DND-41 (cell line): Measurements from ENCODE around the gene NR0B2.

Source experiments
- EZH2 ChIP-seq: IDR thresholded peaks from 3 replicates; pipeline ENCODE4 v1.6.1; 2012; ENCODE audit warnings: borderline replicate concordance, low read depth, mild to moderate bottlenecking, moderate library complexity, low read length, inconsistent platforms; ENCODE audit not compliant: severe bottlenecking
- TF ChIP-seq, protein P1 (sequence below): IDR thresholded peaks from 2 replicates; pipeline ENCODE4 v1.5.1; 2012; ENCODE audit warnings: borderline replicate concordance, low read length, moderate library complexity, mild to moderate bottlenecking; ENCODE audit not compliant: poor library complexity, severe bottlenecking; ENCODE audit errors: extremely low read depth

GRCh38 chr1:26877326-26877725, 36.4 kb downstream of the NR0B2 start:
- TF ChIP-seq, protein P1, sequence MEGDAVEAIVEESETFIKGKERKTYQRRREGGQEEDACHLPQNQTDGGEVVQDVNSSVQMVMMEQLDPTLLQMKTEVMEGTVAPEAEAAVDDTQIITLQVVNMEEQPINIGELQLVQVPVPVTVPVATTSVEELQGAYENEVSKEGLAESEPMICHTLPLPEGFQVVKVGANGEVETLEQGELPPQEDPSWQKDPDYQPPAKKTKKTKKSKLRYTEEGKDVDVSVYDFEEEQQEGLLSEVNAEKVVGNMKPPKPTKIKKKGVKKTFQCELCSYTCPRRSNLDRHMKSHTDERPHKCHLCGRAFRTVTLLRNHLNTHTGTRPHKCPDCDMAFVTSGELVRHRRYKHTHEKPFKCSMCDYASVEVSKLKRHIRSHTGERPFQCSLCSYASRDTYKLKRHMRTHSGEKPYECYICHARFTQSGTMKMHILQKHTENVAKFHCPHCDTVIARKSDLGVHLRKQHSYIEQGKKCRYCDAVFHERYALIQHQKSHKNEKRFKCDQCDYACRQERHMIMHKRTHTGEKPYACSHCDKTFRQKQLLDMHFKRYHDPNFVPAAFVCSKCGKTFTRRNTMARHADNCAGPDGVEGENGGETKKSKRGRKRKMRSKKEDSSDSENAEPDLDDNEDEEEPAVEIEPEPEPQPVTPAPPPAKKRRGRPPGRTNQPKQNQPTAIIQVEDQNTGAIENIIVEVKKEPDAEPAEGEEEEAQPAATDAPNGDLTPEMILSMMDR: no peak
- no peak for TF ChIP-seq EZH2
